Spleen (tissue), 7 donors: ENCODE data around the gene GREB1L.

Source experiments
- CTCF ChIP-seq, 11 experiments: fragments of 200-600 bp in 7 of 11; fragments of 450-650 bp in 4 of 11; sonication (generic) in 4 of 11; IDR thresholded peaks in 8 of 11; conservative IDR thresholded peaks in 3 of 11; 1 replicate in 7 of 11; 2 replicates in 4 of 11; pipeline versions ENCODE4 v1.4.0 to v1.8.0; 2016 to 2021; ENCODE audit warnings: antibody characterized with exemption in 11 of 11, inconsistent platforms in 4 of 11, mild to moderate bottlenecking in 1 of 11
- POLR2A ChIP-seq, 3 donors: fragments of 450-650 bp; IDR thresholded peaks; one replicate each; pipeline ENCODE4 v1.5.1; 2017; ENCODE audit warnings: antibody characterized with exemption in 3 of 3, mild to moderate bottlenecking in 1 of 3
- POLR2AphosphoS5 ChIP-seq, 3 donors: sonication (generic); formaldehyde crosslinking; IDR thresholded peaks; one replicate each; pipeline ENCODE4 v1.5.1; 2017; ENCODE audit warnings: antibody characterized with exemption in 3 of 3
- donor health status: DM: no; HTN: no; CAD: no; lungs with moderate emphysema.
- donor health status: DM: no; HTN: no; CAD: no.
- donor health status: DM: no; HTN: no; CAD: no.

GRCh38 chr18:21303445-21303844 is 61.4 kb downstream of the GREB1L start:
- TF ChIP-seq POLR2AphosphoS5 (IDR thresholded peaks at IDR 0.05), result no peak
- no peak for TF ChIP-seq CTCF (IDR thresholded peaks at IDR 0.05 in 8 of 11, conservative IDR thresholded peaks at IDR 0.05 in 3 of 11)
- no peak for TF ChIP-seq POLR2A (IDR thresholded peaks at IDR 0.05)
